B cell (primary cell): ENCODE results near the gene TMEM138. TPM values are rescaled to one million over a fixed set of nuclear protein-coding genes. Genes with fewer than 3 reads are reported as not detected.

Experiments
- ATAC-seq: fragments of 200-7000 bp; cut with Tn5 transposase; one replicate; pipeline ENCODE4 v1.10.0; 2021; ENCODE audit warnings: low read depth, mild to moderate bottlenecking, moderate number of reproducible peaks, moderate library complexity
- CTCF ChIA-PET: fragments of 350-600 bp; sonication (Branson Sonifier 250); formaldehyde crosslinking; loops from one replicate; lab custom pipeline; 2021; ENCODE audit warnings: antibody characterized with exemption, inconsistent platforms; lab: Charles Lee
- POLR2A ChIA-PET: fragments of 350-600 bp; sonication (Branson Sonifier 250); formaldehyde crosslinking; loops from one replicate; lab custom pipeline; 2021; ENCODE audit warnings: antibody characterized with exemption; lab: Charles Lee
- DNase-seq: peaks from one replicate; pipeline ENCODE4 v3.0.0; 2013
- H2AFZ ChIP-seq: 2 replicates; pipeline ENCODE4 v1.6.1; 2012; ENCODE audit warnings: mild to moderate bottlenecking, low read depth, low read length; ENCODE audit not compliant: insufficient read depth, poor library complexity, severe bottlenecking
- H3K27ac ChIP-seq, 2 donors: 1 replicate in 1 of 2; 2 replicates in 1 of 2; pipeline ENCODE4 v1.5.1; 2012 to 2013; ENCODE audit warnings: low read length in 2 of 2, mild to moderate bottlenecking in 2 of 2, moderate library complexity in 1 of 2
- H3K27me3 ChIP-seq, 4 experiments: fragments of 200-600 bp in 1 of 4; sonication (generic) in 1 of 4; replicated peaks in 1 of 4; 1 replicate in 2 of 4; 2 replicates in 2 of 4; pipeline versions ENCODE4 v1.6.1 to v1.7.0; 2013 to 2016; ENCODE audit warnings: low read length in 3 of 4, mild to moderate bottlenecking in 2 of 4, mixed read lengths in 1 of 4, moderate library complexity in 1 of 4; ENCODE audit not compliant: insufficient read depth in 4 of 4, control insufficient read depth in 3 of 4; ENCODE audit errors: control extremely low read depth in 1 of 4
- H3K36me3 ChIP-seq, 2 experiments: replicated peaks in 1 of 2; 1 replicate in 1 of 2; 2 replicates in 1 of 2; pipeline versions ENCODE4 v1.6.1 to v1.7.1; 2013; ENCODE audit warnings: low read length in 1 of 2; ENCODE audit not compliant: insufficient read depth in 2 of 2, control insufficient read depth in 1 of 2; ENCODE audit errors: control extremely low read depth in 1 of 2, extremely low read depth in 1 of 2
- H3K4me1 ChIP-seq, 2 donors: fragments of 200-600 bp in 1 of 2; sonication (generic) in 1 of 2; 1 replicate in 1 of 2; 2 replicates in 1 of 2; pipeline versions ENCODE4 v1.5.1 to v1.6.1; 2013 to 2017; ENCODE audit warnings: low read length in 2 of 2; ENCODE audit not compliant: control insufficient read depth in 2 of 2, insufficient read depth in 2 of 2
- H3K4me2 ChIP-seq: replicated peaks from 2 replicates; pipeline ENCODE3; 2012; ENCODE audit warnings: mild to moderate bottlenecking, low read depth, low read length; ENCODE audit not compliant: poor library complexity, severe bottlenecking
- H3K4me3 ChIP-seq, 5 experiments: fragments of 200-600 bp in 1 of 5; sonication (generic) in 1 of 5; 1 replicate in 3 of 5; 2 replicates in 2 of 5; pipeline versions ENCODE4 v1.5.1 to v1.7.0; 2011 to 2016; ENCODE audit warnings: low read length in 4 of 5, mild to moderate bottlenecking in 4 of 5, low read depth in 2 of 5, control low read depth in 1 of 5, moderate library complexity in 1 of 5; ENCODE audit not compliant: insufficient read depth in 1 of 5; ENCODE audit errors: control extremely low read depth in 1 of 5, extremely low read depth in 1 of 5
- H3K79me2 ChIP-seq: fragments of 200-600 bp; sonication (generic); one replicate; pipeline ENCODE4 v1.6.0; 2016; ENCODE audit warnings: low read length; ENCODE audit not compliant: control insufficient read depth, insufficient read depth
- H3K9ac ChIP-seq: fragments of 200-600 bp; sonication (generic); 2 replicates; pipeline ENCODE4 v1.6.1; 2017; ENCODE audit warnings: mild to moderate bottlenecking, low read length, moderate library complexity
- H3K9me3 ChIP-seq, 3 donors: one replicate each; pipeline versions ENCODE4 v1.6.1 to v1.7.1; 2013; ENCODE audit warnings: low read length in 2 of 3; ENCODE audit not compliant: control insufficient read depth in 2 of 3, insufficient read depth in 1 of 3; ENCODE audit errors: control extremely low read depth in 1 of 3
- H4K20me1 ChIP-seq: 2 replicates; pipeline ENCODE4 v1.6.0; 2012; ENCODE audit warnings: mild to moderate bottlenecking, low read length; ENCODE audit not compliant: insufficient read depth, control insufficient read depth, poor library complexity, severe bottlenecking
- H3K27ac Mint-ChIP-seq: one replicate; pipeline ENCODE4 v1.8.0; 2021; ENCODE audit warnings: mixed read lengths
- H3K27me3 Mint-ChIP-seq: one replicate; pipeline ENCODE4 v1.8.0; 2021; ENCODE audit warnings: mixed read lengths
- H3K4me1 Mint-ChIP-seq: one replicate; pipeline ENCODE4 v1.8.0; 2021; ENCODE audit warnings: mixed read lengths
- H3K4me3 Mint-ChIP-seq: one replicate; pipeline ENCODE4 v1.8.0; 2021; ENCODE audit warnings: mixed read lengths
- H3K9me3 Mint-ChIP-seq: one replicate; pipeline ENCODE4 v1.8.0; 2022; ENCODE audit warnings: mixed read lengths; ENCODE audit not compliant: insufficient read depth
- EZH2 ChIP-seq: IDR thresholded peaks from 2 replicates; pipeline ENCODE4 v1.6.1; 2012; ENCODE audit warnings: borderline replicate concordance, low read depth, mild to moderate bottlenecking, moderate library complexity, low read length; ENCODE audit not compliant: insufficient read depth, poor library complexity, severe bottlenecking
- WGBS: methylation state at CpG from one replicate; pipeline ENCODE4 v1.1.5; 2013; ENCODE audit warnings: missing lambda C conversion rate; ENCODE audit not compliant: insufficient coverage; 5-methylcytosine and 5-hydroxymethylcytosine counted together
- intact Hi-C: fragments of 100-400 bp; cut with micrococcal nuclease; formaldehyde crosslinking; loops from one replicate; pipeline ENCODE4 v1.10.0; 2022
- polyA plus RNA-seq: library from polyadenylated mRNA; depleted of rRNA; stranded (reverse); fragments of >200 nt; gene quantifications from 2 replicates; pipeline ENCODE4 v1.2.3, GENCODE V29; 2012
- total RNA-seq, 2 donors: library from RNA; stranded (reverse); fragments of 120-200 nt in 1 of 2; gene quantifications; 1 replicate in 1 of 2; 2 replicates in 1 of 2; pipeline versions ENCODE4 v1.2.3 to v1.2.4, GENCODE V29; 2013 to 2022
- TF ChIP-seq, protein P1 (sequence below): fragments of 200-600 bp; IDR thresholded peaks from one replicate; pipeline ENCODE4 v1.8.0; 2022; ENCODE audit warnings: antibody characterized with exemption, mild to moderate bottlenecking

Gene TMEM138
- total and polyA plus RNA-seq, 2 donors (not counting 1 experiment from before 2014, with no cell fraction given), result 66.6 to 84.3 TPM

DNA sequence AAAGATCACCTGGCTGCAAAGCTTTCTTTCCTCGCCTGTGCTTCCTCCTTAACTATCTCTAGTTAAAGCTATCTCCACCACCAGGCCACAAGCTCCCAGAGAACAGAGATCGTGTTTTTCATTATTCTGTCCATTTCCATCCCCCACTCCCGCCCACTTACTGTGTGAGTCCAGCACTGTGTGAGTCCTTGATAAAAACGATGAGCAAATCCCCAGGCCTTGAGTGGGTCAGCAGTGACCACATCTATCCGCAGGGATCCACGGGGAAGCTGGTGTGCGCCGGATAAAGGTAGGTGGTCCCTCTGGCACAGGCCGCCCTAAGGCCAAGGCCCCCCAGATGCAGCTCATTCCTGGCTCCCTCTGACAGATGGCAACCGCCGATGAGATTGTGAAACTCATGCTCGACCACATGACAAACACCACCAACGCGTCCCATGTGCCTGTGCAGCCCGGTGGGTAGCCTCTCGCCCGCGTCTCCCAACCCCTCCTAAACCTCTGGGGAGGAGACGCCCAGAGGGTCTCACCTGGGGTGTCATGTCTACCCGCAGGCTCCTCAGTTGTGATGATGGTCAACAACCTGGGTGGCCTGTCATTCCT is 19.9 kb upstream of the TMEM138 start:
- no peak overlapping the region for H3K27ac ChIP-seq
- DNase-seq (no peak), ATAC-seq (no peak)
- no peak overlapping the region for H2AFZ ChIP-seq
- peaks cover 0 to 6% of the 10 kb centered on the region in 2 donors for H3K4me1 ChIP-seq
- H3K9me3 ChIP-seq, result no peaks in the 10 kb centered on the region
- no peaks in the 10 kb centered on the region for H3K9me3 Mint-ChIP-seq
- peaks cover 24% of the 10 kb centered on the region for H3K4me1 Mint-ChIP-seq
- ChIA-PET POLR2A (interaction anchor here (0.6 kb wide), 1 partner anchor 427 kb away, joined by 3 read pairs; no protein-coding TSS in a partner anchor), CTCF (interaction anchor here (10.1 to 11.2 kb wide), 2 partner anchors 19 to 43 kb away, joined by 436 to 649 read pairs; partner anchors contain the start of genes CYB561A3 and TMEM138)
- H3K27me3 ChIP-seq, result no peaks in the 10 kb centered on the region
- no peak overlapping the region for H3K4me2 ChIP-seq
- H4K20me1 ChIP-seq, result peaks cover 18% of the 10 kb centered on the region
- no peaks in the 10 kb centered on the region for H3K27me3 Mint-ChIP-seq
- peak overlapping the region; percentile 46 for H3K27ac Mint-ChIP-seq
- H3K79me2 ChIP-seq, result peaks cover 8% of the 10 kb centered on the region
- H3K36me3 ChIP-seq, result peaks cover 0 to 30% of the 10 kb centered on the region in 2 experiments
- H3K4me3 Mint-ChIP-seq, result no peak overlapping the region
- 96% methylated on average over 18 of the region's 20 CpGs for WGBS
- TF ChIP-seq EZH2, result no peak
- TF ChIP-seq, protein P1, sequence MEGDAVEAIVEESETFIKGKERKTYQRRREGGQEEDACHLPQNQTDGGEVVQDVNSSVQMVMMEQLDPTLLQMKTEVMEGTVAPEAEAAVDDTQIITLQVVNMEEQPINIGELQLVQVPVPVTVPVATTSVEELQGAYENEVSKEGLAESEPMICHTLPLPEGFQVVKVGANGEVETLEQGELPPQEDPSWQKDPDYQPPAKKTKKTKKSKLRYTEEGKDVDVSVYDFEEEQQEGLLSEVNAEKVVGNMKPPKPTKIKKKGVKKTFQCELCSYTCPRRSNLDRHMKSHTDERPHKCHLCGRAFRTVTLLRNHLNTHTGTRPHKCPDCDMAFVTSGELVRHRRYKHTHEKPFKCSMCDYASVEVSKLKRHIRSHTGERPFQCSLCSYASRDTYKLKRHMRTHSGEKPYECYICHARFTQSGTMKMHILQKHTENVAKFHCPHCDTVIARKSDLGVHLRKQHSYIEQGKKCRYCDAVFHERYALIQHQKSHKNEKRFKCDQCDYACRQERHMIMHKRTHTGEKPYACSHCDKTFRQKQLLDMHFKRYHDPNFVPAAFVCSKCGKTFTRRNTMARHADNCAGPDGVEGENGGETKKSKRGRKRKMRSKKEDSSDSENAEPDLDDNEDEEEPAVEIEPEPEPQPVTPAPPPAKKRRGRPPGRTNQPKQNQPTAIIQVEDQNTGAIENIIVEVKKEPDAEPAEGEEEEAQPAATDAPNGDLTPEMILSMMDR, result no peak
- no peak overlapping the region for H3K9ac ChIP-seq
- intact Hi-C loops, result no loop called here
- H3K4me3 ChIP-seq, result no peak overlapping the region
